HG03045 (cell line): ENCODE data around the gene UBXN6.

Source experiments
- ATAC-seq: cut with Tn5 transposase; IDR thresholded peaks from one replicate; pipeline ENCODE4 v1.9.1; 2021; ENCODE audit warnings: mild to moderate bottlenecking, moderate library complexity; ENCODE audit not compliant: unreplicated experiment

The UBXN6 gene

GRCh38 chr19:4493929-4494690, 36.5 kb upstream of the UBXN6 start:
- no peak for ATAC-seq

GRCh38 chr19:4493104-4493928, 35.7 kb upstream of the UBXN6 start:
- no peak for ATAC-seq

GRCh38 chr19:4492337-4493103, 34.9 kb upstream of the UBXN6 start:
- no peak for ATAC-seq

- no peak for ATAC-seq
These were observed 33.9 kb upstream of the UBXN6 start for GRCh38 chr19:4491446-4491845.

- ATAC-seq: no peak
These were observed 30.9 kb upstream of the UBXN6 start for GRCh38 chr19:4488496-4488895.

- no peak for ATAC-seq
These were observed 30.0 kb upstream of the UBXN6 start for GRCh38 chr19:4487572-4487971.

- no peak for ATAC-seq
These were observed 25.8 kb upstream of the UBXN6 start for GRCh38 chr19:4483385-4483784.

GRCh38 chr19:4482721-4483364, 25.2 kb upstream of the UBXN6 start:
- ATAC-seq: no peak

- ATAC-seq: no peak
These were observed 19.6 kb upstream of the UBXN6 start for GRCh38 chr19:4477034-4477801.

GRCh38 chr19:4474514-4475022, 17.0 kb upstream of the UBXN6 start:
- ATAC-seq: no peak

GRCh38 chr19:4473763-4474513, 16.3 kb upstream of the UBXN6 start:
- no peak for ATAC-seq

- no peak for ATAC-seq
These were observed 15.6 kb upstream of the UBXN6 start for GRCh38 chr19:4473011-4473762.

GRCh38 chr19:4472174-4472974, 14.8 kb upstream of the UBXN6 start, which contains the start of gene HDGFL2:
TSS of gene HDGFL2 (plus strand) at chr19:4472297. CDS start at chr19:4472351, 54 bp downstream.
- ATAC-seq: no peak

- ATAC-seq: peak; percentile 87
These were observed 14.0 kb upstream of the UBXN6 start for GRCh38 chr19:4471403-4472173.

GRCh38 chr19:4467835-4468234, 10.2 kb upstream of the UBXN6 start:
- ATAC-seq: no peak

- ATAC-seq: no peak
These were observed 7.4 kb upstream of the UBXN6 start for GRCh38 chr19:4464815-4465581.
